Hepatocyte (in vitro differentiated cells): ENCODE measurements around the gene NAP1L1. TPM values are rescaled to one million over a fixed set of nuclear protein-coding genes. Genes with fewer than 3 reads are reported as not detected.

Source experiments
- DNase-seq: peaks from one replicate; pipeline ENCODE4 v3.0.0-alpha.2; 2016; ENCODE audit warnings: low spot score
- H2AFZ ChIP-seq: fragments of 200-600 bp; sonication (generic); 2 replicates; pipeline ENCODE4 v1.6.0; 2016; ENCODE audit warnings: antibody characterized with exemption, mild to moderate bottlenecking
- H3K27ac ChIP-seq: fragments of 200-600 bp; sonication (generic); 2 replicates; pipeline ENCODE4 v1.5.1; 2016; ENCODE audit warnings: mild to moderate bottlenecking
- H3K27me3 ChIP-seq: fragments of 200-600 bp; sonication (generic); 2 replicates; pipeline ENCODE4 v1.6.1; 2016
- H3K36me3 ChIP-seq: fragments of 200-600 bp; sonication (generic); replicated peaks from 2 replicates; pipeline ENCODE4 v1.5.1; 2016; ENCODE audit warnings: low read depth; ENCODE audit not compliant: insufficient read depth
- H3K4me1 ChIP-seq: fragments of 200-600 bp; sonication (generic); 2 replicates; pipeline ENCODE4 v1.5.1; 2016; ENCODE audit warnings: mild to moderate bottlenecking, moderate library complexity; ENCODE audit not compliant: insufficient read depth
- H3K4me2 ChIP-seq: fragments of 200-600 bp; sonication (generic); 2 replicates; pipeline ENCODE4 v1.6.0; 2016
- H3K4me3 ChIP-seq: fragments of 200-600 bp; sonication (generic); 2 replicates; pipeline ENCODE4 v1.5.1; 2016; ENCODE audit warnings: mild to moderate bottlenecking
- H3K79me2 ChIP-seq: fragments of 200-600 bp; sonication (generic); 2 replicates; pipeline ENCODE4 v1.6.0; 2017; ENCODE audit warnings: mild to moderate bottlenecking
- H3K9me2 ChIP-seq: fragments of 200-600 bp; sonication (generic); replicated peaks from 2 replicates; pipeline ENCODE4 v1.6.0; 2017; ENCODE audit warnings: mild to moderate bottlenecking; ENCODE audit not compliant: insufficient read depth
- H3K9me3 ChIP-seq: fragments of 200-600 bp; sonication (generic); 2 replicates; pipeline ENCODE4 v1.5.1; 2016; ENCODE audit warnings: low read depth, mild to moderate bottlenecking
- H4K20me1 ChIP-seq: fragments of 200-600 bp; sonication (generic); 2 replicates; pipeline ENCODE4 v1.6.0; 2016; ENCODE audit warnings: mild to moderate bottlenecking; ENCODE audit not compliant: insufficient read depth, poor library complexity, severe bottlenecking
- EZH2 ChIP-seq: fragments of 200-600 bp; sonication (generic); IDR thresholded peaks from 2 replicates; pipeline ENCODE4 v1.6.1; 2016; ENCODE audit warnings: antibody characterized with exemption, mild to moderate bottlenecking, borderline replicate concordance
- EZH2phosphoT487 ChIP-seq: fragments of 200-600 bp; sonication (generic); IDR thresholded peaks from one replicate; pipeline ENCODE4 v1.6.1; 2018; ENCODE audit warnings: antibody characterized with exemption, mild to moderate bottlenecking, low read depth, moderate library complexity; ENCODE audit not compliant: unreplicated experiment, severe bottlenecking
- WGBS: methylation state at CpG from one replicate; pipeline ENCODE4 v1.1.6; 2016; ENCODE audit warnings: low lambda C conversion rate; ENCODE audit errors: missing lambda C conversion rate; 5-methylcytosine and 5-hydroxymethylcytosine counted together
- polyA plus RNA-seq: library from polyadenylated mRNA; unstranded; fragments of >200 nt; fragmentation: Nextera tagmentation; extraction: Ambion mirVana; gene quantifications from 2 replicates; pipeline ENCODE4 v1.2.1, GENCODE V29; 2016
- total RNA-seq: library from RNA; depleted of rRNA; stranded (reverse); fragments of >200 nt; gene quantifications from 2 replicates; pipeline ENCODE4 v1.2.3, GENCODE V29; 2014
- TF ChIP-seq, protein P1 (sequence below): fragments of 200-600 bp; sonication (generic); IDR thresholded peaks from 2 replicates; pipeline ENCODE4 v1.5.1; 2016; ENCODE audit warnings: antibody characterized with exemption, mild to moderate bottlenecking; ENCODE audit not compliant: poor library complexity

NAP1L1 gene
- total and polyA plus RNA-seq, 2 experiments from 2014 or later = 117 to 352 TPM

DNA sequence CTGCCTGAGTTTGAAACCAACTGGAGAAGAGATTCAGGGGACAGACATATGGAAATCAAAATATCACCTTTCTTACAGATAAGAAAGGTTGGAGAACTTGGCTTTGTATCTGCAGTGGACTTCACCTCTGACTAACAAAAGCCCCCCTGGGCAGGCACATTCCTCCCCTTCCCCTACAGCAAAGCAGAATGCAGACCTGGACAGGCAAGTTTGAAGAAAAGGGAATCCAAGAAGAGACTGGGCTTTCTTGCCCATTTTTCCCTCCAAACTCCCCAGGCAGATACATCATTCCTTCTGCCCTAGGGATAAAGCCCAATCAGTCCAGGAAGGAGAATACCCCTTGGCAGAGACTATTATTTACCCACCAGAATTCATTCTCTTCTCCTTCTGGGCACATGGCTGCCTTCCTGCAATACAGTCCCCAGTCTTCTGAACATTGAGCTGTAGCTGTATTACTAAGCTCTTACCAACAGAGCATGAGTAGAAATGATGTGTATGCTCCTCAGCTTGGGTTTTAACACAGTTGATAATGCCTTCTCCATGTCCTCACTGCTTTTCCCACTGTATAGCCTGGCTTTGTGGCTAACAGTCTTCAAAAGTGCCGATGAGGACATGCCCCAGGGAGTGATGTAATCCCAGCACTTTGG is 17.4 kb upstream of the NAP1L1 start:
- Histone ChIP-seq H2AFZ (no peak overlapping the region), H3K9me2 (no peaks in the 10 kb centered on the region)
- WGBS = 93% methylated on average over 1 of the region's 1 CpG

DNA sequence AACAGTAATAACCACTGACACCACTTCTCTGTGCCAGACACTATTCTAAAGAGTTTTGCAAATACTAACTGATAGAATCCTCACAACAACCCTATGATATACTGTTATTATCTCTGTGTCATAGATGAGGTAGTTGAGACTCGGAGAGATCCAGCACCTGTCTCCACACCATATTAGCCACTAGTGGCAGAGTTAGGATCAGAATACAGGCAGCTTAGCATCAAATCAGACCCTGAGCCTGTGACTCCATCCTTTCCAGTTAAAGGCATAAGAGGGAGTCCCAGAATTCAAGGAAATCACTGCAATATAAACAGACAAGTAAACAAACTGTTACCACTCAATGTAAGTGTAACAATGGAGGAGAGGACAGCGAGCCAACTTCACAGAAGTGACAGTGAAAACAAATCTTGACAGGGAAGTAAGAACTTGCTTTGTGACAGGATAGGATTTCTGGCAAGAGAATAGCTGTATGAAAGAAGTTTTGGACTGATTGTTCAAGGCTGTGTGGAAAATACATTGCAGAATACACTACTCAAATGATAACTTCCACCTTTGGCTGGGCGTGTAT is 11.7 kb upstream of the NAP1L1 start:
- no peak overlapping the region for H2AFZ ChIP-seq

More for the DNA sequence above, 17.4 kb upstream of the NAP1L1 start:
- no peak for TF ChIP-seq EZH2phosphoT487
- TF ChIP-seq EZH2 = no peak
- TF ChIP-seq, protein P1, sequence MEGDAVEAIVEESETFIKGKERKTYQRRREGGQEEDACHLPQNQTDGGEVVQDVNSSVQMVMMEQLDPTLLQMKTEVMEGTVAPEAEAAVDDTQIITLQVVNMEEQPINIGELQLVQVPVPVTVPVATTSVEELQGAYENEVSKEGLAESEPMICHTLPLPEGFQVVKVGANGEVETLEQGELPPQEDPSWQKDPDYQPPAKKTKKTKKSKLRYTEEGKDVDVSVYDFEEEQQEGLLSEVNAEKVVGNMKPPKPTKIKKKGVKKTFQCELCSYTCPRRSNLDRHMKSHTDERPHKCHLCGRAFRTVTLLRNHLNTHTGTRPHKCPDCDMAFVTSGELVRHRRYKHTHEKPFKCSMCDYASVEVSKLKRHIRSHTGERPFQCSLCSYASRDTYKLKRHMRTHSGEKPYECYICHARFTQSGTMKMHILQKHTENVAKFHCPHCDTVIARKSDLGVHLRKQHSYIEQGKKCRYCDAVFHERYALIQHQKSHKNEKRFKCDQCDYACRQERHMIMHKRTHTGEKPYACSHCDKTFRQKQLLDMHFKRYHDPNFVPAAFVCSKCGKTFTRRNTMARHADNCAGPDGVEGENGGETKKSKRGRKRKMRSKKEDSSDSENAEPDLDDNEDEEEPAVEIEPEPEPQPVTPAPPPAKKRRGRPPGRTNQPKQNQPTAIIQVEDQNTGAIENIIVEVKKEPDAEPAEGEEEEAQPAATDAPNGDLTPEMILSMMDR = no peak
- Histone ChIP-seq H3K36me3 (no peaks in the 10 kb centered on the region), H3K4me2 (no peak overlapping the region), H3K27ac (no peak overlapping the region), H3K4me1 (no peaks in the 10 kb centered on the region), H3K4me3 (no peak overlapping the region), H3K27me3 (no peaks in the 10 kb centered on the region), H3K79me2 (no peaks in the 10 kb centered on the region), H3K9me3 (no peaks in the 10 kb centered on the region), H4K20me1 (no peaks in the 10 kb centered on the region)
- DNase-seq = no peak

DNA sequence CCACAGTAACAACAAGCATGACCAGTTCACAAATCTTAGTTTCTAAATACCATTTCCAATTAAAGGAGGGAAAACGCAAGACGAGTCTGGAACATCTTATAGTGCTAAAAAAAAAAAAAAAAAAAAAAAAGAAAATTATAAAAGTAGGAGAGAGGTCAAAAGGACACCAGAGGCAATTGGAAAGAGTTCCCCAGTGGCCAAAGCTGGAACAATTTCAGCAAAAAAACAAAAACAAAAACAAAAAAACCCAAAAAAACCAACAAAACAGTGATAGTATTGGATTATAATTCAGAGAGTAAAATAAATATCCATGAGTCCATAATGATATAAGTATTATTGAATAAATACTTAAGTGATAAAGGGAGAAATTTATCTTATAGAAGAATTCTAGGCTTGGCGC is 10.3 kb upstream of the NAP1L1 start:
- H3K79me2 ChIP-seq = no peaks in the 10 kb centered on the region
- no peak overlapping the region for H3K4me3 ChIP-seq
- H2AFZ ChIP-seq = no peak overlapping the region
- H4K20me1 ChIP-seq = no peaks in the 10 kb centered on the region
- no peaks in the 10 kb centered on the region for H3K36me3 ChIP-seq
- WGBS = 92% methylated on average over 3 of the region's 3 CpGs
- H3K9me3 ChIP-seq = no peaks in the 10 kb centered on the region
- no peaks in the 10 kb centered on the region for H3K9me2 ChIP-seq
- TF ChIP-seq, protein P1 = no peak
- TF ChIP-seq EZH2 = no peak
- no peak for TF ChIP-seq EZH2phosphoT487
- H3K27me3 ChIP-seq = no peaks in the 10 kb centered on the region
- no peak overlapping the region for H3K4me2 ChIP-seq
- no peaks in the 10 kb centered on the region for H3K4me1 ChIP-seq
- no peak for DNase-seq
- H3K27ac ChIP-seq = no peak overlapping the region

More for the DNA sequence above, 11.7 kb upstream of the NAP1L1 start:
- H3K79me2 ChIP-seq = no peaks in the 10 kb centered on the region
- H3K4me1 ChIP-seq = no peaks in the 10 kb centered on the region
- no peak for DNase-seq
- WGBS = 74% methylated on average over 3 of the region's 3 CpGs
- no peak overlapping the region for H3K4me3 ChIP-seq
- H3K27me3 ChIP-seq = no peaks in the 10 kb centered on the region
- no peak overlapping the region for H3K27ac ChIP-seq
- no peaks in the 10 kb centered on the region for H3K36me3 ChIP-seq
- H4K20me1 ChIP-seq = no peaks in the 10 kb centered on the region
- TF ChIP-seq, protein P1 = no peak
- TF ChIP-seq EZH2 = no peak
- H3K9me2 ChIP-seq = no peaks in the 10 kb centered on the region
- no peak overlapping the region for H3K4me2 ChIP-seq
- H3K9me3 ChIP-seq = no peaks in the 10 kb centered on the region
